Fibroblast of pulmonary artery (primary cell): ENCODE data around the gene LRIT1.

Experiments used
- DNase-seq: peaks from one replicate; pipeline ENCODE4 v3.0.0-alpha.2; 2010; ENCODE audit warnings: low read depth
- H3K4me3 ChIP-seq: replicated peaks from 2 replicates; pipeline ENCODE4 v1.5.1; 2011; ENCODE audit warnings: low read depth, mild to moderate bottlenecking, control low read depth, low read length, moderate library complexity
- CTCF ChIP-seq: IDR thresholded peaks from 2 replicates; pipeline ENCODE4 v1.5.1; 2011; ENCODE audit warnings: mild to moderate bottlenecking, control low read depth, low read length, inconsistent platforms; ENCODE audit errors: missing control alignments

The LRIT1 gene

DNA sequence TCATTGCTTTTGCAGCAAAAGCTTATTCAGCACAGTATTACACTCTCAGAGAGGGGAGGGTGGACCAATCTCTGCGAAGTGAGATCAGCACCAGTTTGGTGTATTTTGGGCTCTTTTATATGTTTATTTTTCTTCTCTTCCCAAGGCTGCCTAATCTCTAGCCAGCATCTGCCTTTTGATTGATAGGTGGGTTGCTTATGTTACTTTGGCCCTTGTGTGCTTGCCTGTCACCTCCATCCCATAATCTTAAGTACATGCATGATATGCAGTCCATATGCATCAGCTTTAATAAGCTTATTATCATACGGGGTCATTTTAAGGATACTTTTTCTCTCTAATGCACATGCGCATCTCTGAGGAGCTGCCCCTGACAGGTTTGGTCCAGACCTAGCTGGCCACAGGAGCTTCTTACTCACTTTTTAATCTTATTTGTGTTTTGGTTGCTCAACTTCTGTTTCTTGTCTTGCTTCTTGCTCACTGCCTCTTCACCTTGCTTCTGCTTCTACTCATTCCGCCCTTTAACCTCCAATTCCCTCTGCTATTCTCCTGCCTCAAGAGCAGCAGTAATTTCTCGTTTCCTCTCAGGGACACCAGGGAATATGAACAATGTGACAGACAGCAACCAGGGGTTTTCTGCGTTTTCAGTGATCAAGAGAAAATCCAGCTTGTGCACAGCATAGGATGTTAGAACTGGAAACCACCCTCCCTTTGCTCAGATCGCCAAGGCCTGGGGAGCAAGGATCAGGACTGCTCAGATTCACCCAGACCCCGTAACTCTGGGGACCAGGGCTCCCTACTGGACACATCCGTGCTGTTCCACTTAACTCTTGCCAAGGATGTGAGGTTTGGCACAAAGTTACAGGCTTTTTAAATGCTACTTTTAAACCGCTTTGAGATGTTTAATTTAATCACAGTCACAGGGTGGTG, 13.5 kb upstream of the LRIT1 start:
- TF ChIP-seq CTCF: no peak
- no peak for DNase-seq
- no peak overlapping the region for H3K4me3 ChIP-seq

DNA sequence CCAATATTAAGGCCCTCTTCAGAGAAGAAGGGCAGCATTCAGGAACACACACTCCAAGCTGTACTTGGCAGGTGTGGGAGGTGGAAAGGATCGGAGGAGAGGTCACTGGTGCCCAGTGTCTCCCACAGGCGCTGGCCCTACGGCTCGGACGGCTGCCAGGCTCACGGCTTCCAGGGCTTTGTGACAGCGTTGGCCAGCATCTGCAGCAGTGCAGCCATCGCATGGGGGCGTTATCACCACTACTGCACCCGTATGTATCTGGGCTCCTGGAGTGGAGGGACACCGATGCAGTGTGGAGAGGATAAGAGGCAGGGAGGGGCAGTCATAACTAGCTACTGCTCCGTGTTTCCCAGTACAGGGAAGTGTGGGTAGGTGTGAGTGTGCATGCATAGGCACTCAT, 7.4 kb upstream of the LRIT1 start:
- TF ChIP-seq CTCF: no peak
- H3K4me3 ChIP-seq: no peak overlapping the region
- DNase-seq: no peak

GRCh38 chr10:84247496-84247895, 6.2 kb upstream of the LRIT1 start:
- DNase-seq: no peak
- no peak overlapping the region for H3K4me3 ChIP-seq
- no peak for TF ChIP-seq CTCF

- no peak within 1 kb of the TSS for H3K4me3 ChIP-seq
- no peak for TF ChIP-seq CTCF
- DNase-seq: no peak
Measured at GRCh38 chr10:84244651-84245270, 3.4 kb upstream of the LRIT1 start, which contains the start of gene RGR. Gene RGR (plus strand): TSS chr10:84245053. CDS start chr10:84245091, 38 bp downstream.

DNA sequence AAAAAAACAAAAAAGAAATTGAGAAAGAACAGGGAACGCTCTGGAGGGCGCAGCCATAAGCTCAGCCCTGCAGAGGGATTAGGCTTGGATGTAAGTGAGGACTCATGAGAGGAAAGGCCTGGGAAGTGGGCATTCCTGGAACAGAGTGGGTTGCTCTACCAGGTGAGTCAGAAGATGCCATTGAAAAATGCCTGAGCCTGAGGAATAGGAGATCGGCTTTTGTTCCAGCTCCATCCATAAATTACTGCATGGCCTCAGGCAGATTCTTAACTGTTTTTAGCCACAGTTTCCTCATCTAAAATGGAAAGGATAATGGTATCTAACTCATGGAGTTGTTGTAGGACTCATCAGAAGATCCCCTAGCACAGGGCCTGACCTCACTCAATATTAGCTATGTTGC, 2.4 kb upstream of the LRIT1 start:
- TF ChIP-seq CTCF: no peak
- H3K4me3 ChIP-seq: no peak overlapping the region
- DNase-seq: no peak

GRCh38 chr10:84238909-84239308, 2.4 kb downstream of the LRIT1 start:
- no peak for DNase-seq
- no peak for TF ChIP-seq CTCF
- H3K4me3 ChIP-seq: no peak overlapping the region
